ENCODE data around the gene DOCK2. TPM values are rescaled to one million over a fixed set of nuclear protein-coding genes. Genes with fewer than 3 reads are reported as not detected.

The DOCK2 gene
- polyA plus RNA-seq, 1 donor (not counting 4 experiments of a cell fraction or from before 2014, with no cell fraction given): 0.21 TPM

GRCh38 chr5:169873642-169874041 is 236.6 kb downstream of the DOCK2 start:
- dilution Hi-C loops (cut with MboI; ENCODE audit: extremely low pct_ligation_motif_present, low sequenced_read_pairs): no loop called here
- no peak for FAIRE-seq

GRCh38 chr5:169874621-169875020 is 237.5 kb downstream of the DOCK2 start:
- DNase-seq (ENCODE audit: low read depth, low spot score) (no peak), FAIRE-seq (no peak)
- Histone ChIP-seq H3K4me2 (ENCODE audit: control insufficient read depth, extremely low read depth, insufficient read depth, low read depth, low read length) (no peak overlapping the region), H3K27ac (ENCODE audit: control insufficient read depth, insufficient read depth, low read length) (no peak overlapping the region), H3K4me1 (ENCODE audit: control insufficient read depth, extremely low read depth, insufficient read depth, low read length) (no peaks in the 10 kb centered on the region), H3K4me3 (ENCODE audit: control insufficient read depth in 2 of 3, extremely low read depth in 1 of 3, insufficient read depth in 2 of 3, low read depth in 1 of 3, low read length in 3 of 3) (no peak overlapping the region), H4K20me1 (ENCODE audit: control insufficient read depth, extremely low read depth, insufficient read depth, low read length) (no peaks in the 10 kb centered on the region), H3K9me1 (ENCODE audit: control insufficient read depth, extremely low read depth, insufficient read depth, low read length) (no peaks in the 10 kb centered on the region), H3K36me3 (ENCODE audit: control insufficient read depth in 2 of 2, extremely low read depth in 1 of 2, insufficient read depth in 2 of 2, low read length in 2 of 2) (no peaks in the 10 kb centered on the region), H3K9me3 (ENCODE audit: control insufficient read depth, low read depth, low read length) (no peaks in the 10 kb centered on the region), H3K9ac (ENCODE audit: control insufficient read depth, extremely low read depth, insufficient read depth, low read length) (no peak overlapping the region), H3K79me2 (ENCODE audit: control insufficient read depth, insufficient read depth, low read length) (no peaks in the 10 kb centered on the region), H3K27me3 (ENCODE audit: control insufficient read depth, extremely low read depth, insufficient read depth, low read length) (no peaks in the 10 kb centered on the region), H2AFZ (ENCODE audit: control insufficient read depth, low read length) (no peak overlapping the region)
- dilution Hi-C loops (cut with MboI; ENCODE audit: extremely low pct_ligation_motif_present, low sequenced_read_pairs): no loop called here
- no peak for TF ChIP-seq EZH2 (IDR thresholded peaks at IDR 0.05; ENCODE audit: low read length)
- no peak for TF ChIP-seq CTCF (optimal IDR thresholded peaks at IDR 0.05 in 1 of 3, IDR thresholded peaks at IDR 0.05 in 1 of 3, conservative IDR thresholded peaks at IDR 0.05 in 1 of 3; ENCODE audit: extremely low read depth in 1 of 3, insufficient read depth in 2 of 3, low read length in 3 of 3)

More at GRCh38 chr5:169873642-169874041, 236.6 kb downstream of the DOCK2 start:
- Histone ChIP-seq H2AFZ (ENCODE audit: control insufficient read depth, low read length) (no peak overlapping the region), H3K4me2 (ENCODE audit: control insufficient read depth, extremely low read depth, insufficient read depth, low read depth, low read length) (no peak overlapping the region), H3K9me3 (ENCODE audit: control insufficient read depth, low read depth, low read length) (no peaks in the 10 kb centered on the region), H3K27ac (ENCODE audit: control insufficient read depth, insufficient read depth, low read length) (no peak overlapping the region), H3K36me3 (ENCODE audit: control insufficient read depth in 2 of 2, extremely low read depth in 1 of 2, insufficient read depth in 2 of 2, low read length in 2 of 2) (no peaks in the 10 kb centered on the region), H4K20me1 (ENCODE audit: control insufficient read depth, extremely low read depth, insufficient read depth, low read length) (no peaks in the 10 kb centered on the region), H3K4me3 (ENCODE audit: control insufficient read depth in 2 of 3, extremely low read depth in 1 of 3, insufficient read depth in 2 of 3, low read depth in 1 of 3, low read length in 3 of 3) (no peak overlapping the region), H3K9me1 (ENCODE audit: control insufficient read depth, extremely low read depth, insufficient read depth, low read length) (no peaks in the 10 kb centered on the region), H3K27me3 (ENCODE audit: control insufficient read depth, extremely low read depth, insufficient read depth, low read length) (no peaks in the 10 kb centered on the region), H3K4me1 (ENCODE audit: control insufficient read depth, extremely low read depth, insufficient read depth, low read length) (no peaks in the 10 kb centered on the region), H3K9ac (ENCODE audit: control insufficient read depth, extremely low read depth, insufficient read depth, low read length) (no peak overlapping the region), H3K79me2 (ENCODE audit: control insufficient read depth, insufficient read depth, low read length) (no peaks in the 10 kb centered on the region)
- DNase-seq (ENCODE audit: low read depth, low spot score): no peak
- TF ChIP-seq EZH2 (IDR thresholded peaks at IDR 0.05; ENCODE audit: low read length) (no peak), CTCF (optimal IDR thresholded peaks at IDR 0.05 in 1 of 3, IDR thresholded peaks at IDR 0.05 in 1 of 3, conservative IDR thresholded peaks at IDR 0.05 in 1 of 3; ENCODE audit: extremely low read depth in 1 of 3, insufficient read depth in 2 of 3, low read length in 3 of 3) (no peak)

Data from keratinocyte (primary cell).